Transverse colon (tissue), 4 donors: ENCODE data around the gene KIDINS220. TPM values are rescaled to one million over a fixed set of nuclear protein-coding genes. Genes with fewer than 3 reads are reported as not detected.

Source experiments
- DNase-seq: peaks from one replicate; pipeline ENCODE4 v3.0.0-alpha.2; 2019
- H3K27ac ChIP-seq, 4 donors: fragments of 200-600 bp; sonication (generic); 2 replicates each; pipeline ENCODE4 v1.5.1; 2016 to 2018; ENCODE audit warnings: inconsistent platforms in 4 of 4
- H3K27me3 ChIP-seq: fragments of 200-600 bp; sonication (generic); 2 replicates; pipeline ENCODE4 v1.5.1; 2017; ENCODE audit warnings: inconsistent platforms
- H3K36me3 ChIP-seq, 4 donors: fragments of 200-600 bp; sonication (generic); 2 replicates each; pipeline ENCODE4 v1.5.1; 2017 to 2019; ENCODE audit warnings: inconsistent platforms in 4 of 4
- H3K4me1 ChIP-seq, 4 donors: fragments of 200-600 bp; sonication (generic); 2 replicates each; pipeline ENCODE4 v1.5.1; 2017 to 2020; ENCODE audit warnings: inconsistent platforms in 4 of 4
- H3K4me3 ChIP-seq, 4 donors: fragments of 200-600 bp; sonication (generic); 1 replicate in 1 of 4; 2 replicates in 3 of 4; pipeline versions ENCODE4 v1.5.1 to v1.6.1; 2017 to 2019; ENCODE audit warnings: inconsistent platforms in 4 of 4
- H3K9me3 ChIP-seq, 2 donors: fragments of 200-600 bp; sonication (generic); 2 replicates each; pipeline ENCODE4 v1.5.1; 2017 to 2019; ENCODE audit warnings: inconsistent platforms in 2 of 2
- EP300 ChIP-seq: sonication (generic); formaldehyde crosslinking; IDR thresholded peaks from one replicate; pipeline ENCODE4 v1.6.1; 2017; ENCODE audit warnings: antibody characterized with exemption, low read depth
- POLR2A ChIP-seq: fragments of 450-650 bp; IDR thresholded peaks from one replicate; pipeline ENCODE4 v1.6.1; 2016; ENCODE audit warnings: antibody characterized with exemption, mild to moderate bottlenecking, moderate library complexity
- POLR2AphosphoS5 ChIP-seq, 3 donors: sonication (generic); formaldehyde crosslinking; IDR thresholded peaks; one replicate each; pipeline ENCODE4 v1.6.1; 2016; ENCODE audit warnings: antibody characterized with exemption in 3 of 3
- WGBS, 2 donors: methylation state at CpG; one replicate each; pipeline ENCODE4 v1.1.5; 2018; ENCODE audit warnings: low coverage in 1 of 2; 5-methylcytosine and 5-hydroxymethylcytosine counted together
- in situ Hi-C, 4 donors: fragments of 200-750 bp; cut with MboI; loops; one replicate each; pipeline versions ENCODE4 v1.15.0 to v1.15.1; 2017; ENCODE audit warnings: low sequenced_read_pairs in 3 of 4, low pct_ligation_motif_present in 1 of 4, low pct_unique_long_range_greater_than_20kb in 1 of 4
- intact Hi-C: fragments of 100-400 bp; cut with DNase I; formaldehyde crosslinking; loops from one replicate; pipeline ENCODE4 v1.15.1; 2023; ENCODE audit warnings: low total_unique reads
- total RNA-seq, 4 donors: library from RNA; depleted of rRNA; stranded (reverse); fragments of >200 nt; gene quantifications; one replicate each; pipeline ENCODE4 v1.1.0, GENCODE V29; 2016
- TF ChIP-seq, protein P1 (sequence below), 5 experiments: fragments of 200-600 bp in 3 of 5; fragments of 450-650 bp in 2 of 5; sonication (generic) in 3 of 5; IDR thresholded peaks; 1 replicate in 2 of 5; 2 replicates in 3 of 5; pipeline ENCODE4 v1.5.1; 2016 to 2017; ENCODE audit warnings: antibody characterized with exemption in 5 of 5, inconsistent platforms in 3 of 5, mild to moderate bottlenecking in 2 of 5, moderate library complexity in 1 of 5

The KIDINS220 gene
- total RNA-seq, 4 donors from 2014 or later, result 79.3 to 110 (median 85.9) TPM

DNA sequence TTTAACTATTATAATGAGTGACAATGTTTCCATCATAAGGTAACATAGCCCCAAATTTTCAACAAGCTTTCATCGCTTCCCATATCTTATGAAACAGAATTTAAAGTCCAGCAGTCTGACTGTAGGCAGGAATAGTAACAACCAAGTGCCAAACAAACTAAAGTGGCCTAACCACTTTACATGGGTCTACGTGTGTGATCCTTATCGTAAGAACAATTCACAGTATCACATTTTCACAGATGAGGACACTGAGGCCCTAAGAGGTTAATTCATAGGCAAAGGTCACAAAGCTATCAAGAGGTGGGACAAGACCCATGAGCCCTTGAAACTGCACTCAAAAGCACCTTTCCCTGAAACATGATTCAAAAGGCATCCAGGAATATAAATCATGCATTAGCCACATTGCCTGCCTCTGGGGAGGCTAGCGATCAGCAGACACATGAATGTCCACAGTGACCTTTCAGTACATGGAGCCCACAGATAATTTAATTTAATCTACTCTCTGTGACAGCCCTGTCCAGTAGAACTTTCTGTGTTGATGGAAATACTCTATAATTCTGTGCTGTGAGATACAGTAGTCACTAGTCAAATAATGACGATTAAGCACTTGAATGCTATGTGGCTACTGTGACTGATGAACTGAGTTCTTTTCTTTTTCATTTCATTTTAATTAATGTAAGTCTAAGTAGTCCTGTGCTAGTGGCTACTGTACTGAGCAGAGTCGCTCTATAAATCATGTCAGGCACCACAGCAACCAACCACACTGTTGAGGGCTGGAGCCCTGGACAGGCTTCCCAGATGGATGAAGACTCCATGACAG lies 30.3 kb downstream of the KIDINS220 start:
- Histone ChIP-seq H3K27me3 (no peaks in the 10 kb centered on the region), H3K9me3 (no peaks in the 10 kb centered on the region), H3K27ac (no peak overlapping the region), H3K4me3 (no peak overlapping the region), H3K4me1 (peaks cover 0 to 17% (median 6%) of the 10 kb centered on the region in 4 donors), H3K36me3 (peaks cover 0 to 61% (median 21%) of the 10 kb centered on the region in 4 donors)
- in situ Hi-C loops, result no loop called here
- 93 to 100% methylated on average over 4 to 6 of the region's 6 CpGs for WGBS, 2 donors
- TF ChIP-seq EP300 (no peak), POLR2AphosphoS5 (IDR thresholded peaks at IDR 0.05) (no peak), POLR2A (no peak)
- TF ChIP-seq, protein P1, sequence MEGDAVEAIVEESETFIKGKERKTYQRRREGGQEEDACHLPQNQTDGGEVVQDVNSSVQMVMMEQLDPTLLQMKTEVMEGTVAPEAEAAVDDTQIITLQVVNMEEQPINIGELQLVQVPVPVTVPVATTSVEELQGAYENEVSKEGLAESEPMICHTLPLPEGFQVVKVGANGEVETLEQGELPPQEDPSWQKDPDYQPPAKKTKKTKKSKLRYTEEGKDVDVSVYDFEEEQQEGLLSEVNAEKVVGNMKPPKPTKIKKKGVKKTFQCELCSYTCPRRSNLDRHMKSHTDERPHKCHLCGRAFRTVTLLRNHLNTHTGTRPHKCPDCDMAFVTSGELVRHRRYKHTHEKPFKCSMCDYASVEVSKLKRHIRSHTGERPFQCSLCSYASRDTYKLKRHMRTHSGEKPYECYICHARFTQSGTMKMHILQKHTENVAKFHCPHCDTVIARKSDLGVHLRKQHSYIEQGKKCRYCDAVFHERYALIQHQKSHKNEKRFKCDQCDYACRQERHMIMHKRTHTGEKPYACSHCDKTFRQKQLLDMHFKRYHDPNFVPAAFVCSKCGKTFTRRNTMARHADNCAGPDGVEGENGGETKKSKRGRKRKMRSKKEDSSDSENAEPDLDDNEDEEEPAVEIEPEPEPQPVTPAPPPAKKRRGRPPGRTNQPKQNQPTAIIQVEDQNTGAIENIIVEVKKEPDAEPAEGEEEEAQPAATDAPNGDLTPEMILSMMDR (IDR thresholded peaks at IDR 0.05), result no peak
- intact Hi-C loops, result no loop called here
- no peak for DNase-seq

DNA sequence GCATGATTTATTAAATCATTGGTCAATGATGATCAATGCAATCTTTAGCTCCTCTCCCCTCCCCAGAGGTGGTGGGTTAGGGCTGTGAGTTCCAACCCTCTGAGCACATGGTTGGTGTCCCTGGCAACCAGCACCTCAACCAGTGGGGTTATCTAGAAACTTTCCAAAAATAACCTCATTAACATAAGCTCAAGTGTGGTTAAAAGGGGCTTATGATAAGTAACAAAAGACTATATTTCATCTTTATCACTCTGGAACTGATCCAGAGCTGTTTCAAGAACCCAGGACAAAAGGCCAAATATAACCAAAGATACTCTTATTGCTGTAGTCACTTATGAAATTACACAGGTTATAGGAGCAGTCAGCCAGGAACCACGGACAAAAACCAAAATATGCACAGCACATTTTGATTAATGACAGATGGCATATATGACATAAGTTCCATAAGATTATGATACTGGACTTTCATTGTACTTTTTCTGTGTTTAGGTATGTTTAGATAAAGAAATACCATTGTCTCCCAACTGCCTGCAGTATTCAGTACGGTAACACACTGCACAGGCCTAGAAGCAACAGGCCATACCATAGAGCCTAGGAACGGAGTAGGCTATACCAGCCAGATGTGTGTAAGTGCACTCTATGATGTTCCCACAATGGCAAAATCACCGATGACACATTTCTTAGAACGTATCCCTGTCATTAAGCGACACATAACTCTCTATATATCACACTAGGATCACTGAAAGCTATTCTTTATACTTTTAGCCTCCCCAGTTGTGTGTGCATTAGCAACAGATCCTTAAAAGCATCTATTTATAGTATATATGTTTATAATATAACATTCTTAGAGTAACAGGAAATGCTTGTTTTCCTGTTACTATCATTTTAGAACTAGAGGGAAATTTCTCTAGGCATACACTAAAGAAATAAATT lies 31.9 kb downstream of the KIDINS220 start:
- peaks cover 0 to 55% (median 13%) of the 10 kb centered on the region in 4 donors for H3K36me3 ChIP-seq
- in situ Hi-C loops (no loop called here), intact Hi-C loops (no loop called here)
- WGBS, 2 donors, result 63 to 74% methylated on average over 4 to 6 of the region's 6 CpGs
- TF ChIP-seq, protein P1 (IDR thresholded peaks at IDR 0.05), result no peak
- TF ChIP-seq EP300 (no peak), POLR2A (no peak), POLR2AphosphoS5 (IDR thresholded peaks at IDR 0.05) (no peak)
- H3K27ac ChIP-seq, result no peak overlapping the region
- no peaks in the 10 kb centered on the region for H3K27me3 ChIP-seq
- no peaks in the 10 kb centered on the region for H3K9me3 ChIP-seq
- no peak for DNase-seq
- H3K4me3 ChIP-seq, result no peak overlapping the region
- H3K4me1 ChIP-seq, result peaks cover 0 to 17% (median 6%) of the 10 kb centered on the region in 4 donors

DNA sequence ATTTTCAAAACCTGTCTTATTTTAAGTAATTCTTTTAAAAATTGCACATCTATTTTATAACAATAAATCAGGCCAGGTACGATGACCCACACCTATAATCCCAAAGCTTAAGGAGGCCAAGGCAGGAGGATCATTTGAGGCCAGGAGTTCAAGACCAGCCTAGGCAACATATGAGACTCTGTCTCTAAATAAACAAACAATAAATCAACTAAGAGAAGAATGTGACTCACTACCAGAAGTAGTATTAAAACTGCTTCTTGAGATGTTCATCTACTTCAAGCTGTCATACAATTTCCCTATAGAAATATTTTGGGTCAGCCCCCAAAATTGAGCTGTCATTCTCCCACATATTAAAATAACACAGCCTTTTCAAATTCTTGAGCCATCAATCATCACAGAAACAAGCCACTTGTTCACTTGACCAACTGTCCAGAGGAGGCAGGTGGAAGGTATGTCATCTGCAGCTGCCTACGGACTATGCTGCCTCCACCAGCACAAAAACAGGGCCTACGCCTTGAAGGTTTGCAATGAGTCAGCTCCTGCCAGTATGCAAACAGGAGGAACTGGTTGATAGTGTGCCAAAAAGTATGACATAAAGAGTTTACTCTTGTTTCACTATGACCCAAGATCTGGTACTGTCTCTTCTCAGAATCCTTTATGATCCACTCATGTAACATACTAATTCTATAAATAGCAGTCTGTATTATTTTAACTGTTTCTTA lies 33.6 kb downstream of the KIDINS220 start:
- Histone ChIP-seq H3K36me3 (peaks cover 0 to 55% (median 8%) of the 10 kb centered on the region in 4 donors), H3K27me3 (no peaks in the 10 kb centered on the region), H3K9me3 (no peaks in the 10 kb centered on the region), H3K27ac (peak overlapping the region; percentile 9 to 48 (median 41)), H3K4me3 (no peak overlapping the region), H3K4me1 (peaks cover 0 to 17% (median 6%) of the 10 kb centered on the region in 4 donors)
- TF ChIP-seq, protein P1 (IDR thresholded peaks at IDR 0.05), result peak in 2 of 5 experiments; percentile 9 to 33
- TF ChIP-seq POLR2A, result no peak
- peak; percentile 19 to 49 (median 46) for TF ChIP-seq POLR2AphosphoS5 (IDR thresholded peaks at IDR 0.05)
- intact Hi-C loops, result loop anchor here (1.0 kb wide), 1 partner anchor 33 kb away; no protein-coding TSS in a partner anchor
- peak; percentile 55 for DNase-seq
- in situ Hi-C loops, result no loop called here
- 45 to 100% methylated on average over 1 to 3 of the region's 3 CpGs for WGBS, 2 donors
